K562 (cell line): ENCODE results near the gene UQCR11. TPM values are rescaled to one million over a fixed set of nuclear protein-coding genes. Genes with fewer than 3 reads are reported as not detected.

Experiments used
- CTBP1 ChIP-seq: fragments of 450-650 bp; IDR thresholded peaks from 2 replicates; pipeline ENCODE4 v1.6.1; 2016; ENCODE audit warnings: borderline replicate concordance
- CXXC5 ChIP-seq: fragments of 250-450 bp; sonication (Bioruptor Pico); IDR thresholded peaks from 2 replicates; pipeline ENCODE4 v1.8.0; 2022; ENCODE audit warnings: inconsistent platforms, mild to moderate bottlenecking, moderate library complexity
- FOXJ2 ChIP-seq: fragments of 200-800 bp; sonication (Bioruptor generic); IDR thresholded peaks from 2 replicates; pipeline ENCODE4 v1.6.1; 2016; ENCODE audit warnings: missing genetic modification characterization, missing compliant biosample characterization
- GATAD2B ChIP-seq: fragments of 450-650 bp; IDR thresholded peaks from 2 replicates; pipeline ENCODE4 v1.6.1; 2017; ENCODE audit warnings: mild to moderate bottlenecking, borderline replicate concordance
- HNRNPL ChIP-seq: fragments of 200-400 bp; formaldehyde crosslinking; IDR thresholded peaks from 2 replicates; pipeline ENCODE4 v1.6.1; 2017; ENCODE audit warnings: low read depth, mild to moderate bottlenecking, low read length
- MAFG ChIP-seq: fragments of 450-650 bp; conservative IDR thresholded peaks from 2 replicates; pipeline ENCODE4 v1.6.1; 2016; ENCODE audit warnings: missing genetic modification characterization, missing compliant biosample characterization
- MAZ ChIP-seq, 2 experiments: fragments of 450-650 bp in 1 of 2; sonication (generic) in 1 of 2; formaldehyde crosslinking; IDR thresholded peaks in 1 of 2; conservative IDR thresholded peaks in 1 of 2; 2 replicates each; pipeline versions ENCODE4 v1.4.0 to v1.5.0; 2020; ENCODE audit warnings: mild to moderate bottlenecking in 1 of 2, missing genetic modification reagents in 1 of 2
- MTA3 ChIP-seq: fragments of 450-650 bp; formaldehyde crosslinking; IDR thresholded peaks from 2 replicates; pipeline ENCODE4 v1.6.1; 2017; ENCODE audit warnings: mild to moderate bottlenecking, borderline replicate concordance
- NFIC ChIP-seq: fragments of 450-650 bp; IDR thresholded peaks from 2 replicates; pipeline ENCODE4 v1.6.1; 2017; ENCODE audit warnings: mild to moderate bottlenecking, inconsistent platforms
- POLR2A ChIP-seq: fragments of 450-650 bp; conservative IDR thresholded peaks from 2 replicates; pipeline ENCODE4 v1.6.1; 2016
- POLR2G ChIP-seq: fragments of 200-400 bp; formaldehyde crosslinking; IDR thresholded peaks from 2 replicates; pipeline ENCODE4 v1.6.1; 2017; ENCODE audit warnings: low read depth, mild to moderate bottlenecking, antibody characterized with exemption, low read length, moderate library complexity
- POLR3A ChIP-seq: IDR thresholded peaks from 2 replicates; pipeline ENCODE4 v1.6.1; 2011; ENCODE audit warnings: borderline replicate concordance, mild to moderate bottlenecking, moderate library complexity; ENCODE audit not compliant: insufficient read length, insufficient read depth; ENCODE audit errors: extremely low read depth
- RBFOX2 ChIP-seq: fragments of 200-400 bp; formaldehyde crosslinking; IDR thresholded peaks from 2 replicates; pipeline ENCODE4 v1.6.1; 2017; ENCODE audit warnings: low read depth, mild to moderate bottlenecking, low read length, moderate library complexity
- SAFB ChIP-seq: fragments of 200-400 bp; formaldehyde crosslinking; IDR thresholded peaks from 2 replicates; pipeline ENCODE4 v1.6.1; 2017; ENCODE audit warnings: low read depth, low read length, borderline replicate concordance
- SIX5 ChIP-seq, 2 experiments: IDR thresholded peaks; 2 replicates each; pipeline ENCODE4 v1.6.1; 2011; ENCODE audit warnings: low read length in 2 of 2, borderline replicate concordance in 1 of 2, low read depth in 1 of 2, mild to moderate bottlenecking in 1 of 2, moderate library complexity in 1 of 2; ENCODE audit not compliant: insufficient read depth in 1 of 2
- SRSF3 ChIP-seq: fragments of 200-400 bp; formaldehyde crosslinking; IDR thresholded peaks from 2 replicates; pipeline ENCODE4 v1.6.1; 2016; ENCODE audit warnings: mild to moderate bottlenecking, low read length, moderate library complexity; ENCODE audit not compliant: insufficient read depth
- TCF7L2 ChIP-seq: fragments of 150-350 bp; IDR thresholded peaks from 2 replicates; pipeline ENCODE4 v1.6.1; 2016; ENCODE audit warnings: low read depth, mild to moderate bottlenecking, low read length, moderate library complexity
- ZBTB7A ChIP-seq: IDR thresholded peaks from 2 replicates; pipeline ENCODE4 v1.6.1; 2011; ENCODE audit warnings: low read depth, mild to moderate bottlenecking, low read length, moderate library complexity, borderline replicate concordance; ENCODE audit not compliant: control insufficient read depth
- polyA plus RNA-seq, 8 experiments: library from polyadenylated mRNA; depleted of rRNA in 4 of 8; stranded (reverse) in 5 of 8; unstranded in 3 of 8; fragments of >200 nt; fragmentation: Nextera tagmentation in 2 of 8; fragmentation: Illumina TruSeq in 1 of 8; extraction: Ambion mirVana in 2 of 8; extraction: Trizol in 1 of 8; gene quantifications; 2 replicates each; pipeline versions ENCODE4 v1.2.1 to v1.2.3, GENCODE V29; 2011 to 2014; ENCODE audit warnings: inconsistent platforms in 1 of 8, missing spikeins in 1 of 8
- total RNA-seq, 7 experiments: library from RNA; depleted of rRNA in 6 of 7; stranded (reverse); fragments of >200 nt in 6 of 7; fragmentation: Illumina TruSeq in 2 of 7; extraction: Trizol in 2 of 7; gene quantifications; 2 replicates each; pipeline versions ENCODE4 v1.2.1 to v1.2.3, GENCODE V29; 2011 to 2021; ENCODE audit warnings: low replicate concordance in 1 of 7
- TF ChIP-seq, protein P1 (sequence below), 3 experiments: fragments of 200-800 bp in 1 of 3; fragments of 250-450 bp in 1 of 3; fragments of 450-650 bp in 1 of 3; sonication (Bioruptor Pico) in 1 of 3; sonication (Bioruptor generic) in 1 of 3; formaldehyde crosslinking in 1 of 3; IDR thresholded peaks; 2 replicates each; pipeline versions ENCODE4 v1.6.1 to v1.8.0; 2016 to 2022; ENCODE audit warnings: mild to moderate bottlenecking in 2 of 3, missing genetic modification characterization in 2 of 3, missing compliant biosample characterization in 1 of 3, moderate library complexity in 1 of 3
- TF ChIP-seq, protein P2 (sequence below): fragments of 250-450 bp; sonication (Bioruptor Pico); IDR thresholded peaks from 2 replicates; pipeline ENCODE4 v1.9.0; 2021; ENCODE audit warnings: mild to moderate bottlenecking, inconsistent platforms

The UQCR11 gene
- total and polyA plus RNA-seq, 9 of the 15 experiments (the other 6 are each of a cell fraction or from before 2014, with no cell fraction given), result 57.6 to 394 (median 259) TPM

DNA sequence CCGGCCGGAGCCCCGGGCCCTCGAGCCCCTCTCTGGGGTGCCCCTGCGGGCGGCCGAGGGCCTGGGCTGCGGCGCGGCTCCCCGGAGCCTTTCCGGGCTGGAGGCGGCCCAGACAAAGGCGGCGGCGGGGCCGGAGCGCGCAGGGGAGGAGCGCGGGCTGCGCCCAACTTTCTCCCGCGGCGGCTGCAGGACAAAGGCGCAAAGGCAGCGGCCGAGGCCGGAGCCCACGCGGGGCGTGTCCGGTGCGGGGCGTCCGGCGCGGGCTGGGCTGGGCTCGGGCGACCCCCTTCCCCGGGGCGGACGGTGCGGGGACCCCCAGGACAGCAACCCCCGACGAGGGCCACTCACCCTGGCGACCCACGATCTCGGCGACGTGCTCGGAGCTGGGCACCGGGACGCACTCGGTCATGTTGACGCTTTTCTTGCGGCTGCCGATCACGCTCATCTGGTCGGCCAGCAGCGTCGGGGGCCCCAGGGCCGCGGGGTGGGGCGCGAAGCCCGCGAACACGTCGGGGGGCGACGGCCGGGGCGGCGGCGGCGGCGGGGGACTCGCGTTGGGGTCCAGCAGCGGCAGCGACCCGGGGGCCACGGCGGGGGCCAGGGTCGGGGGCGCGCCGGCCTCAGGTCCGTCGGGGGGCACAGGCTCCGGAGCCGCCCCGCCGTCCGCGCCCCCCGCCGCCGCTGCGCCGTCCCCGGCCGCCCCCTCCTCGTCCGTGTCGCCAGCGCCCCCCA, 38.0 kb downstream of the UQCR11 start (continued):
- TF ChIP-seq MTA3 (peak; percentile 67; the same call in 1 of the 2 replicates), MAZ (CRISPR knock-in tag; conservative IDR thresholded peaks at IDR 0.05 in 1 of 2, IDR thresholded peaks at IDR 0.05 in 1 of 2) (peak in 1 of 2 experiments; percentile 37; a peak in 1 of 4 replicates), RBFOX2 (peak; percentile 44; the same call in 1 of the 2 replicates), MAFG (tag) (no peak), GATAD2B (peak; percentile 69), TCF7L2 (no peak), POLR2A (no peak), SRSF3 (no peak), HNRNPL (0 out of 2 replicates have a peak, but pooled peaks have one; percentile 15), CXXC5 (CRISPR knock-in tag) (peak; percentile 45; the same call in 1 of the 2 replicates), ZBTB7A (peak; percentile 64; the same call in 1 of the 2 replicates), POLR3A (no peak), POLR2G (peak; percentile 56; the same call in 1 of the 2 replicates), FOXJ2 (no peak), NFIC (0 out of 2 replicates have a peak, but pooled peaks have one; percentile 12), SAFB (peak; percentile 86), SIX5 (IDR thresholded peaks at IDR 0.05; ENCODE audit: borderline replicate concordance in 1 of 2, insufficient read depth in 1 of 2, low read depth in 1 of 2, low read length in 2 of 2) (no peak), CTBP1 (peak; percentile 52; the same call in 1 of the 2 replicates)
- TF ChIP-seq, protein P1, sequence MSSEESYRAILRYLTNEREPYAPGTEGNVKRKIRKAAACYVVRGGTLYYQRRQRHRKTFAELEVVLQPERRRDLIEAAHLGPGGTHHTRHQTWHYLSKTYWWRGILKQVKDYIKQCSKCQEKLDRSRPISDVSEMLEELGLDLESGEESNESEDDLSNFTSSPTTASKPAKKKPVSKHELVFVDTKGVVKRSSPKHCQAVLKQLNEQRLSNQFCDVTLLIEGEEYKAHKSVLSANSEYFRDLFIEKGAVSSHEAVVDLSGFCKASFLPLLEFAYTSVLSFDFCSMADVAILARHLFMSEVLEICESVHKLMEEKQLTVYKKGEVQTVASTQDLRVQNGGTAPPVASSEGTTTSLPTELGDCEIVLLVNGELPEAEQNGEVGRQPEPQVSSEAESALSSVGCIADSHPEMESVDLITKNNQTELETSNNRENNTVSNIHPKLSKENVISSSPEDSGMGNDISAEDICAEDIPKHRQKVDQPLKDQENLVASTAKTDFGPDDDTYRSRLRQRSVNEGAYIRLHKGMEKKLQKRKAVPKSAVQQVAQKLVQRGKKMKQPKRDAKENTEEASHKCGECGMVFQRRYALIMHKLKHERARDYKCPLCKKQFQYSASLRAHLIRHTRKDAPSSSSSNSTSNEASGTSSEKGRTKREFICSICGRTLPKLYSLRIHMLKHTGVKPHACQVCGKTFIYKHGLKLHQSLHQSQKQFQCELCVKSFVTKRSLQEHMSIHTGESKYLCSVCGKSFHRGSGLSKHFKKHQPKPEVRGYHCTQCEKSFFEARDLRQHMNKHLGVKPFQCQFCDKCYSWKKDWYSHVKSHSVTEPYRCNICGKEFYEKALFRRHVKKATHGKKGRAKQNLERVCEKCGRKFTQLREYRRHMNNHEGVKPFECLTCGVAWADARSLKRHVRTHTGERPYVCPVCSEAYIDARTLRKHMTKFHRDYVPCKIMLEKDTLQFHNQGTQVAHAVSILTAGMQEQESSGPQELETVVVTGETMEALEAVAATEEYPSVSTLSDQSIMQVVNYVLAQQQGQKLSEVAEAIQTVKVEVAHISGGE (CRISPR knock-in tag; IDR thresholded peaks at IDR 0.05), result no peak
- TF ChIP-seq, protein P2, sequence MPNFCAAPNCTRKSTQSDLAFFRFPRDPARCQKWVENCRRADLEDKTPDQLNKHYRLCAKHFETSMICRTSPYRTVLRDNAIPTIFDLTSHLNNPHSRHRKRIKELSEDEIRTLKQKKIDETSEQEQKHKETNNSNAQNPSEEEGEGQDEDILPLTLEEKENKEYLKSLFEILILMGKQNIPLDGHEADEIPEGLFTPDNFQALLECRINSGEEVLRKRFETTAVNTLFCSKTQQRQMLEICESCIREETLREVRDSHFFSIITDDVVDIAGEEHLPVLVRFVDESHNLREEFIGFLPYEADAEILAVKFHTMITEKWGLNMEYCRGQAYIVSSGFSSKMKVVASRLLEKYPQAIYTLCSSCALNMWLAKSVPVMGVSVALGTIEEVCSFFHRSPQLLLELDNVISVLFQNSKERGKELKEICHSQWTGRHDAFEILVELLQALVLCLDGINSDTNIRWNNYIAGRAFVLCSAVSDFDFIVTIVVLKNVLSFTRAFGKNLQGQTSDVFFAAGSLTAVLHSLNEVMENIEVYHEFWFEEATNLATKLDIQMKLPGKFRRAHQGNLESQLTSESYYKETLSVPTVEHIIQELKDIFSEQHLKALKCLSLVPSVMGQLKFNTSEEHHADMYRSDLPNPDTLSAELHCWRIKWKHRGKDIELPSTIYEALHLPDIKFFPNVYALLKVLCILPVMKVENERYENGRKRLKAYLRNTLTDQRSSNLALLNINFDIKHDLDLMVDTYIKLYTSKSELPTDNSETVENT (CRISPR knock-in tag), result 0 out of 2 replicates have a peak, but pooled peaks have one; percentile 40
- TF ChIP-seq, all 486 proteins: peak for 21
